GM18907 (cell line): Measurements from ENCODE around the gene RCAN1.
"Not testable (repeated sequence)": the region's sequence is repeated elsewhere in the genome, so short reads cannot be mapped to it uniquely, and the experiment has no call there.

Experiments
- ATAC-seq: cut with Tn5 transposase; IDR thresholded peaks from one replicate; pipeline ENCODE4 v1.9.1; 2021; ENCODE audit warnings: mild to moderate bottlenecking, moderate library complexity; ENCODE audit not compliant: unreplicated experiment

Gene RCAN1

DNA sequence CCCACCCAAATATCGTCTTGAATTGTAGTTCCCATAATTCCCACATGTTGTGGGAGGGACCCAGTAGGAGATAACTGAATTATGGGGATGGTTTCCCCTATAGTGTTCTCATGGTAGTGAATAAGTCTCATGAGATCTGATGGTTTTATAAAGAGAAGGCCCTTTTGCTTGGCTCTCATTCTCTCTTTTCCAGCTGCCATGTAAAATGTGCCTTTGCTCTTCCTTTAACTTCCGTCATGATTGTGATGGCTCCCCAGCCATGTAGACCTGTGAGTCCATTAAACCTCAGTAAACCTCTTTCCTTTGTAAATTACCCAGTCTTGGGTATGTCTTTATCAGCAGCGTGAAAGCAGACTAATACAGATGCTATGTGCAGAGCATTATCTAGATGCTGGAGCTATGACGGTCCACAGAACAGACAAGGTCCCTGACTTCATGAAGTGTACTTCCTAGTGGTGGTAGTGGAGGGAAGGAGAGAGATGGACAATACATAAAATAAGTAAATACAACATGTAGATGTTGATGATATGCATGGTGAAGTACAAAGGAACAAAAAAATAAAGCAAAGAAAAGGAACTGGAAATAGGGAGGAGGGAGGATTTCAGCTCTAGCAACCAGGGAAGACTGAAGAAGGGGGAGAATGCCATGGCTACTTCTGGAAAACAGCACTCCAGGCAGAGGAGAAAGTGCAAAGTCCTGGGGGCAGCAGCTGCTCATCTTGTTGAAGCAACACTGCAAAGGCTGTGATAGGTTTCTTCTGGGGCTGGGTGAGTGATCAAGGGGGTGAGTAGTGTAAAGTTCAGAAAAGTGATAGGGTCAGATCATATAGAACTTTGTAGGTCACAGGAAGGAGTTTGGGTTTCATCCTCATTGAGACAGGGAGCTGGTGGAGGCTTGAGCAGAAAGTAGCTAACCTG is 6.8 kb upstream of the RCAN1 start:
- ATAC-seq, result no peak

DNA sequence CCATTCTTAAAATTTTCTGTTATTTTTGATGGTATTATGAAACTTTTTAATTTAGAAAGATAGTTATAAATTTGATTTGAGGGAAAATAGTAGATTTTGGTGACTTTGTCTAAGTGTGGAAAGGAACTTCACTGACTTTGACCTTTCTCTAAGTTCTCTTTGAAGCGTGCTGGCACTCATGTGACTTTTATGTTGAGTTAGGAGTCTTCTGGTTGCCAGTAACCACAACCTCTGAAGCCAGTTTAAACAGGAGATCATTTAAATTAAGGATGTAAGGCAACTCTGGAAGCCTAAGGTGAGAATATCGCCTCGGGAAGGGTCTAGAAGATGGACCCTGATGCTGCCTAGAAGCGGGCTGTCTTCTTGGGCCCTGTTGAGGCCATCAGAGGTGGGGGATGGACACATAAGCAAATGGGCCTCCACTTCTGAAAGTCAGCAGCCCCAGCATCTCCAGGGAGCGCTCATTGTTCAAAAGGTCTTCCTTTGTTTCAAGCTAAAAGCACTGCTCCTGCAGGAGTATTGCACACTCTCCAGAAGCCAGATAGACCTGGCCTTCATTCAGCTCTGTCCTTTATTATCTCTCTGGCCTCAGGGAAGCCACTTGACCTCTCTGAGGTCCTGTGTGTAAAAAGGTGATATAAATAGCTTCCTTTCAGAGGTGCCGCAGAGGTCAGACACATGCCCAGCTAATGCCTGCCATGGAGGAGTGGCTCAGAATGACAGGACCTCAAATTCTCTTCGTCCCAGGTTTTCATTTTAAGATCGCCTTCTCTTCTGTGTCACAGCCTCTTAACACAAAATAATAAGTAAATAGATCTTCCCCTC is 5.1 kb upstream of the RCAN1 start:
- no peak for ATAC-seq

DNA sequence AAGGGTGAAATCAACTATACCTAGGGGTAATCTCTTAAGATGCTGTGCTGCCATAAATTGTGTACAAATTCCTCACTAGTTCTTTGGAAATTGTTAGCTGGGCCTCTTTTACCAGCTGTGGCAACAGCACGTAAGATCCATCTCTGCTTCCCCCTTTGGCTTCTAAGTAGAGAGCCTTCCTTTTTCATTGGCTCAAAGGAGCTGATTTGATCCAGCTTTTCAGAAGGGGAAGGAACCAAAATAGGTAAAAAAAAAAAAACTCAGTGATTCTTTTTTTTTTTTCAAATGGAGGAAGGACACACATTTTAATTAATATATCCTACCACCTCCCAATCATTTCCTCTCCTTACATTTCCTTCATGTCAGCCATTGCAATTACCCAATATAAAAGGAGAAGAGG is 4.0 kb upstream of the RCAN1 start:
- ATAC-seq, result no peak

DNA sequence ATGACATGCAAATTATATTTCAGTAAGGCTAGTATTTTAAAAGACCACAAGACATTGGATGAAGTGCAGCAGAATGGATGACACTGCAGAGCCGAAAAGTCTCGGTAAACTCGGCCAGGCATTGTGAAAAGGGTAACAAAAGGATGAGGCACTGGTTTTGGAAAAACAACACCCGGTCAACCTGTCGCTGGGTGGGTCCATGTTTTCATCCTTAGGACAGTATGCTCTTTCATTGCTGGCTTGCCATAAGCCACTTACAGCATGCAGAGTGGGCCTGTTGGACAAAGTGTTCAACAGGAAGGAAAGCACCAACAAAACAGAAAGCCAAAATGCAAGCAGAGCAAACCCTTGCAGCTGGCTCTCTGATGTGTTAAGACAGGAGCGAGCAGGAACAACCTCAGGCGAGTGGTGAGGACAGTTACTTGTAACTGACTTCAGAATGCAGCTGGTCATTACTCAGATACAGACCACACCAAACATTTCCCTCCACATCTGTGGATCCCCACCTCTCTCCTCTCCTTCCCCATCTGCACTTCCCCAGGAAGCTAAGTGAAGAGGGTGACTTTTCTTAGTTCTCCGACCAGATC is 2.9 kb upstream of the RCAN1 start:
- no peak for ATAC-seq

DNA sequence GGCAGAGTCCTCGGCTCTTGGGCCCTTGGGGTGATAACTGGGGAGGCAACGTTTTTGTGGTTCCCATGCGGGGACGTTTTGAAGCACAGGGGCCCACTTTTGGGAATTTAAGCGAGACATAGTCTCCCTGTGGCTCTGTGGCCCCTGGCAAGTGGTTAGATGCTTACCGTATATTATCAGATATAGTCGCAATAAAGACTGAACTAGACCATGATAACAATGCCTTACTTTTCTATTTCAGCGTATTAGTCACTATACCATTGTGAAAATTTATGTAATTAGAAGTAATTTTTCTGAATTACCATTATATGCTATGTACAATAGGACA is 538 bp upstream of the RCAN1 start:
- ATAC-seq, result peak; percentile 3

DNA sequence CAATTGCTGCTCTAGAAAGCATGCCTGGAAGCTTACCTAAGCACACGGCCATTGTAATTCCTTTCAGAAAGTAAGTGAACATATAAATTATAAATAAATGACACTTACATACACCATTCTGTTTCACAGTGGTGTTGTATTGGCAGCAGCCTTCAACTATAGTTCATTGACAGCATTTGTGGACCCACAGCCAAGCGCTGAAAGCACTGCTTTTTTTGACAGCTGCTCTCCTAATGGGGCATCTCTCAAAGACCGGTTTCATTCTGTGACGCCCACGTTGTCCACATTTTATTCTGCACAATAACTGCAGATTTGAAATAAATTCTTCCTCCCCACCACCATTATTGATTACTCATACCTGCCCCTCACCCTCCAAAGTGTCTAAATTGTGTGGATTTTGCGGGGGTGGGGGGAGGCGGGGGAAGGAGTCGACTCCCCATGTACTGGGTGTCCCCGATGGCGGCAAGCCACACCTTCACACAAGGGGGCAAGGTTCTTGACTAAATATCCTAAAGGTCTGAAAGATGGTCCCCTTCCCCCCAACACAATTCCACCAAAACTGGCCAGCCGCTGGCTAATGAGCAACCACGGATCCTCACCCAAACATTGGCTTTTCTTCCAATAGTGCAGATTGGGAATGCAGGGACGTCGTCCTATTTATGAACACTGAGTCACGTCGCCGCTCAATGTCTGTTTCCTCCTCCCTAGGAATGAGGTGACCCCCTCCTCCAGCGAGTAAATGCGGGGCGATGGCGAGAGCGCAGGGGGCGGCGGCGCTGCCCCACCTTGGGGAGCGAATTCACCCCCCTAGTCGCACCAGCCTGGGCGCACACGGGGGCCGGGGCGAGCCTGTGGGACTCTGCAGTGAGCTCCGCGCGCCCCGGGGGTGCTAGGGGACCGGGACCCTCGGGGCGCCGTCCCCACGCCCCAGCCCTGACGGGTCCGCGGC is 960 bp downstream of the RCAN1 start:
- no peak for ATAC-seq

DNA sequence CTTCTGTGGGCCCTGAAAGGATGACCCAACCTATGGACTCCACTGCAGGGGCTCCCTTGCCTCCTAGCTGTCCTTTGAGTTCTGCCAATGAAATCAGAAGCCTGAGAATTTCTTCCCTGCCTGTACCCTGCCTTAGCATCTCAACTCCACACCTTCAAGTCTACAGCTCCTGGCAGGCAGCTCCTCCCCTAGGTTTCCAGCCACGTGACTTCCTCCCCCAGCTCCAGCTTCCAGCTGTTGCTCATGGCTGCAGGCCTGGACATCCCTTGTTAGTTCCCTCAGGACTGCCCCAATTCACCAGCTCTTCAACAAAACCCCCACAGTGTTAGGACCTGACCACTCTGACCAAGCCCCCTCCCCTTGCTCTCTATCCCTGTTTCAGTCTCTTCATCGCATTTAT is 2.4 kb downstream of the RCAN1 start:
- ATAC-seq, result no peak

DNA sequence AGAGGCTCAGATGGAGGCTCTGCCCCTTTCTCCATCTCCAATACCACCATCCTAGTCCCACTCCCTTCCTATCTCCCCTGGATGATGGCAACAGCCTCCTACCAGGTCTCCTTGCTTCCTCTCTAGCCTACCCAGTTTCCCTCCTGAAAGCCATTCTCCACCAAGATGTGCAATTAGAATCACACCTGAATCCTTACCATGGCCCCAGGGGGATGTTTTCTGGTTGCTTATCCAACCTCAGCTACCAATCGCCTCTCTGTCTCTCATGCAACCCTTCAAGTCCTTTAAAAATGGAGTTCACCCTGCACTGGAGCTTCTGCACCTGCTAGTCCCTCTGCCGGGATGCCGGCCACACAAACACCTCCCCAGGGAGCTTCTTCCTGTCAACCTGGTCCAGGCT is 2.9 kb downstream of the RCAN1 start:
- ATAC-seq, result no peak

DNA sequence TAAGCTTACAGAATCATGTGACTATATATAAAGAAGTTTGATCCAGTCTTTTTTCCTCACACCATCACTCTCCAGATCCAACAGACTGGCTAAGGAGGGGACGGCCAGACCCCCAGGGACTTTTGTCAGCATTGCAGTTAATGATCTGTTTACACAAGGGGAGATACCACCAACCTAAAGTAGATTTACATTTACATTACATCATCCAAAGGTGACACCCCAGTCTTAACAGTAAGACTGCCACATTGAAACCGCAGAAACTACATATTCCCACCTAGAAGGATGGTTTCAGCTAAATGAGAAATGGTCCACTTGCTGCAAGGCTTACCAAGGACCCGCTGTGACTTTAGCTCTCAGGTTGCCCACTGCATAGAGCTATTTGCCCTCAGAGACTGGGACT is 3.4 kb downstream of the RCAN1 start:
- no peak for ATAC-seq

DNA sequence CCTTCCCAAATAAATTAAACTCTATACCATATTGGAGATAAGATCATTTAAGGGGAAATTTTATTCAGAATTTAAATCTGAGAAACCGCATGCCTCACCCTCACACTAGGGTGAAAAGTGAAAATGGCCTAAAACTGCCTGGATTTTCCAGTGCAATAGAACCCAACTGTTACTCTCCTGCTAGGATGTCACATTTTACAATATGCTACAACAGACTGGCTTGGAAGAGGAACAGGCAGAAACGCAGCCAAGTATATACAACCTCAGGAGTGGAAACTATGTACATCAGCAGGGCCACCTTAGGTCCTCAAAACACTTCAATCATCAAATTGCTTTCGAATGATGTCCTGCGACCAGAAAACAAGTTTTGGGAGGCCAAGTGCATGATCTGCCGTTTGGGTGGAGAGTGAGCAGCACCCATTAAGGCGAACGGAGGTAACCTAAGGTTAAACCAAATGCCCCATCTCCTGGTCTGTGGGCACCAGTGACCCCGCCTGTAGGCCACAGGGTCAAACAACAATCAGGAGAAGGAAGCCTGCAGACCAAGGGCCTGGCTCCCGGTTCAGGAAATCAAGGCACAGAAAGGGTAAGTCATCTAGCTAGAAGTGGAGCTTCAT is 4.9 kb downstream of the RCAN1 start:
- no peak for ATAC-seq

DNA sequence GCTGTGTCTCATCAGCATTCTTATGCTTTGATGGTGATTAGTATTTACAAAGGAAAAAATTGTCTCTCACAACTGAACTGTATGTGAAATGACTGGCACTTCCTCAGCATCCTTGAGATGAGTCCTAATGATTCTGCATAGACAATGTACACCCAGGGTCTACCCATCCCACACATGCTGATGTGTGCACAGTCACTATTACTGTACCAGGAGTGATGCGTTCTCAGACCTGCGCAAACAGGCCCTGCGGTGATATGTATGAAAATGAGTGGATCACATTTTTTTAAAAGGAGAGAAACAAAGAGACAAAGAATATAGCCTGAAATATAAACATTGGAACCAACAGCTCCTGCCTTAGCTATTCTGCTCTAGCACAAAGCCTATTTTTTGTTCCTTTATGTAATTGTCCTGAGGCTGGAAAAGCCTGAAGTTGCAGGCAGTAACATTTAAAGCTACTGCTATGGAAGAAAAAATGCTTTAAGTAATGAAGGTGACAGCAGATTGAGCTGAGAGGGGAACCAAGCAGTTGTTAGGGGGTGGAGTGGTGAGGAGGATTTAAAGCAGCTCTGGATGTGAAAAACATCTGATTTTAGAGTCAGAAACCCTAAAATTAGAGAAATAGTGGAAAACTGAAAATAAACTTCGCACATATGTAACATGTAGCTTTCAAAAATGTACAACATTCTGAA is 5.5 kb downstream of the RCAN1 start:
- no peak for ATAC-seq

DNA sequence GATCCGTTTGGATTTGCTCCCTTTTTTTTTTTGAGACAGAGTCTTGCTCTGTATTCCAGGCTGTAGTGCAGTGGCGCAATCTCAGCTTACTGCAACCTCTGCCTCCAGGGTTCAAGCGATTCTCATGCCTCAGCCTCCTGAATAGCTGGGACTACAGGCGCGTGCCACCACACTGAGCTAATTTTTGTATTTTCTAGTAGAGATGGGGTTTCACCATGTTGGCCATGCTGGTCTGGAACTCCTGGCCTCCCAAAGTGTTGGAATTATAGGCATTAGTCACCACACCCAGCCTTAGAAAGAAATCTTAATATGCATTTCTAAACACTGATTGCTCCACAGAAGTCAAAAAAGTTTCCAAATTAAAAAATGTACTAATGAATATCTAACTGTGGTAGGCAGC is 7.5 kb downstream of the RCAN1 start:
- not testable (repeated sequence) for ATAC-seq

DNA sequence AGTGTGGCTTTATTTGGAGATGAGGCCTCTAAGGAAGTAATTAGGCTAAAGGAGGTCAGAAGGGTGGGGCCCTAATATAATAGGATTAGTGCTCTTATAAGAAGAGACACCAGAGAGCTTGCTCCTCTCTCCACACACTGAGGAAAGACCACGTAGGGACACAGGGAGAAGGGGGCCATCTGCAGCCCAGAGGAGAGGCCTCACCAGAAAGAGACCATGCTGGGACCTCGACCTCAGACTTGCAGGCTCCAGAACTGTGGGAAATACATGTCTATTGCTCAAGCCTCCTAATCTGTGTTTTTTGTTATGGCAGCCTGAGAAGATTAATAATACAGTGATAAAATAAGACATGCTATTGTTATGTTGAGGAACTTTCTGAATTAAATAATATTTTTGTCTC is 8.3 kb downstream of the RCAN1 start:
- ATAC-seq, result no peak

DNA sequence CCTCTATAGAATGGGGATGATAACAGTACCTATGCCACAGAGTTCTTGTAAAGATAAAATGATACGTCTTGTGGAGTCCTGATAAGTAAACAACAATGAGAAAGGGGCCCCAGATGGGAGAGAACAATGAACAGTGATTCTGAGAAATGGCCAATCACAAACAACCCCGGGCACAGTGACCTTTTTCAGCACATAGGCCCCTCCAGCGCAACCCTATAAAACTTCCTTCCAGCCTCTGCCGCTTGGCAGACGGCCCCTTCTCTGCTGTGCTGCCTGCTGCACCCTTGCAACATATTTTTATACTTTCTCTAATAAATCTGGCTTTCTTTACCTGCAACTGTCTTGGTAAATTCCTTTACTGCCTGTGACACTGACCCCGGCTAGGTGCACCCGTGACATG is 8.9 kb downstream of the RCAN1 start:
- no peak for ATAC-seq

DNA sequence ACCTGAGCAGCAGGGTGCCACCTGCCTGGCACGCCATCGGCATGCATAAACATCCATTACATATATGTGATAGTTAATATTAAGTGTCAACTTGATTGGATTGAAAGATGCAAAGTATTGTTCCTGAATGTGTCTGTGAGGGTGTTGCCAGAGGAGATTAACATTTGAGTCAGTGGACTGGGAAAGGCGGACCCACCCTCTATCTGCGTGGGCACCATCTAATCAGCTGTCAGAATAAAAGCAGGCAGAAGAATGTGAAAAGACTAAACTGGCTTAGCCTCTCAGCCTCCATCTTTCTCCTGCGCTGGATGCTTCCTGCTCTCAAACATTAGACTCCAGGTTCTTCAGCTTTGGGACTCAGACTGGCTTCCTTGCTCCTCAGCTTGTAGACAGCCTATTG is 10.0 kb downstream of the RCAN1 start:
- ATAC-seq, result not testable (repeated sequence)

DNA sequence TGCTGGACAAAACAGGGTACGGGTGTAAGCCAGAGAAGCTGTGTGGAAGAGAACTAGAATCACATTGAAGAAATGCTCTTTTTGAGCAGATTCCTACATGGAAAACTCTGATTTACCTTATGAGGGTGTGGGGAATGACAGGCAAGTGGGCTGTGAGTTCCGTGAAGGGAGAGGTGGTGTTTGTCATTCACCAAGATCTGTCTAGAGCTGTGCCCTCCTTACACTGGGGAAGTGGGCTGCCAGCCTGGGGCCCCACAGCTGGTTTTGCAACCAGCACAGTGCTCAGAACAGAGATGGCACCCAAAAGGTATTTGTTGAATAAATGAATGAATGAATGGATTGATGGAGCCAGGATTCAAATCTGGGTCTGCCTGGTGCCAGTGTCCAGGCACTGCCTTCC is 10.4 kb downstream of the RCAN1 start:
- no peak for ATAC-seq

DNA sequence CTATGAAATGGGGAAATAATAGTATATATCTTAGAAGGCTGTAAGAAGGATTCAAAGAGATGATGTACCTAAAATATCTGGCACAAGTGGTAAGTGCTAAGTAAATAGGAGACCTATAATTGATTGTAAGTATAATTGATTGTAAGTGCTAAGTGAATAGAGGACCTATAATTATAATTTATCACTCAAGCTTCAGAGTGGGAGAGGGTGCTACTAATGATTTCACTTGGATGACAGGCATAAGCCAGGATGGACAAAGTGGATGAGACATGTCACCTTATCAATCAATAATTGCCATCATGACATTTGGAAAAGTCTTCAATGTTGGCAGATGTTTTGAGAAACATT is 11.2 kb downstream of the RCAN1 start:
- ATAC-seq, result no peak

DNA sequence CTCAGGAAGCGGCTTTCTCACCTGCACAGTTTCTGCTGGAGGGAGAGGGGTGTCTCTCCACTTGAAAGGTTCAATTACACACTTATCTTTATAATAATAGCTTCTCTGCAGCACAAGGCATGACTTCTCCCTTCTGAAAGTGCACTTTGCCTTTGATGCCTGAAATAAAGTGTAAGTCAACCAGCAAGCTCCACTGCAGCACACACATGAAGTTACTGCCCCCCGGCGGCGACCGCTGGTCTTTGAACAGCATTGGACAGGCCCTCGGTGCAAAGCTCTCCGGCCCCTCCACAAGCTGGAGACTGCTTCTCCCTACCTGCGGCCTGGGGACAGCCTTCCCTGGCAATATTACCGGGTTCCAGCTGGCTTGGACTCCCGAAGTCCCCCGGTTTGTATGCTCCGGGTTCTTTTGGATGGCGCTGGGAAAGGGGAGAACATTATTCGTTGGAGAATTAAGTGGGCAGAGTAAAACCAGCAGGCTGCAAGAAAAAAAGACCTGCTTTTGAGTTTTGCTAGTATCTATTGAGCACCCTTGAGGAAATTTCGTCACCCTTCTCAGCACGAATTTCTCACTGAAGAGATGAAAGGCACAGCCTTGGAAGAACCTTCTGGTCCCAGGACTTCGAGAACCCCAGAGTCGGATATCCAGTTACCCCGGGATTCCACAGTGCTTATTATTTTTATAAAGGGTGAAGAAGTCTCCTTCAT is 11.8 kb downstream of the RCAN1 start:
- ATAC-seq, result peak; percentile 65

DNA sequence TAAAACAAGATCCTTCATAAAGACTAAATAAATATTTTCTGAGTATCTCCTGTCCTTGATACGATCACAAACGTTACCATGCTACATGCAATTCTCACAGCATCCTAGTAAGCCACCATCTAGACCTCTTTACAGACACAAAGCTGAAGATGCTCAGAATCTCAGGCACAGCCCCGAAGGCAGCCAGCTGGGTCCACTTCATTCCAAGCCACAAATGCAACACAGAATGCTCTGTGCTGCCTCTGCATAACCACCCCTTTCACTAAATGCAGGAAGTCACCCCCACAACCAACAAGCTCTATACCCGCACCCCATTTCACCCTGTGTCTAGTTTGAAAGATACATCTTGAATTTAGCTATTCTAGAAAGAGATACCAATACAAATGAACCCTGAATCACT is 12.9 kb downstream of the RCAN1 start:
- no peak for ATAC-seq
